Activated T-helper 1 cell treated with Interleukin-2 at 50 U/mL for 16 hours (primary cell): ENCODE measurements around the gene MKKS.
"Not testable (repeated sequence)": the region's sequence is repeated elsewhere in the genome, so short reads cannot be mapped to it uniquely, and the experiment has no call there.

Experiments used
- DNase-seq: peaks from one replicate; pipeline ENCODE4 v3.0.0-alpha.2; 2020; ENCODE audit warnings: low read depth

MKKS gene

GRCh38 chr20:10412591-10413408, 21.2 kb downstream of the MKKS start:
- no peak for DNase-seq

GRCh38 chr20:10411673-10412072, 22.3 kb downstream of the MKKS start:
- DNase-seq = no peak

- no peak for DNase-seq
Observed at GRCh38 chr20:10408108-10408813, 25.8 kb downstream of the MKKS start.

GRCh38 chr20:10404959-10405530, 29.0 kb downstream of the MKKS start:
- no peak for DNase-seq

- no peak for DNase-seq
Observed at GRCh38 chr20:10404023-10404628, 29.9 kb downstream of the MKKS start.

GRCh38 chr20:10402938-10403608, 30.9 kb downstream of the MKKS start:
- DNase-seq = no peak

GRCh38 chr20:10398834-10399369, 35.1 kb downstream of the MKKS start:
- no peak for DNase-seq

GRCh38 chr20:10394752-10395151, 39.3 kb downstream of the MKKS start:
- DNase-seq = not testable (repeated sequence)

- no peak for DNase-seq
Observed at GRCh38 chr20:10390709-10391108, 43.3 kb downstream of the MKKS start.

GRCh38 chr20:10388597-10388996, 45.4 kb downstream of the MKKS start:
- DNase-seq = no peak

- DNase-seq = no peak
Observed at GRCh38 chr20:10387686-10388085, 46.3 kb downstream of the MKKS start.

GRCh38 chr20:10385850-10386544, 48.0 kb downstream of the MKKS start:
- no peak for DNase-seq

GRCh38 chr20:10381477-10381876, 52.5 kb downstream of the MKKS start:
- no peak for DNase-seq

- no peak for DNase-seq
Observed at GRCh38 chr20:10379761-10380160, 54.3 kb downstream of the MKKS start.

GRCh38 chr20:10376270-10377075, 57.5 kb downstream of the MKKS start:
- DNase-seq = no peak

GRCh38 chr20:10375191-10375590, 58.8 kb downstream of the MKKS start:
- no peak for DNase-seq

- DNase-seq = no peak
Observed at GRCh38 chr20:10374036-10374435, 60.0 kb downstream of the MKKS start.

GRCh38 chr20:10371467-10371866, 62.6 kb downstream of the MKKS start:
- DNase-seq = no peak

- DNase-seq = no peak
Observed at GRCh38 chr20:10370091-10370887, 63.7 kb downstream of the MKKS start.

GRCh38 chr20:10369723-10370090, 64.3 kb downstream of the MKKS start:
- no peak for DNase-seq
